GM06990 (cell line): ENCODE measurements around the gene GSDME.

Experiments
- DNase-seq: peaks from one replicate; pipeline ENCODE4 v3.0.0-alpha.2; 2011; ENCODE audit not compliant: insufficient read length; ENCODE audit errors: extremely low read depth
- H3K27me3 ChIP-seq: replicated peaks from 2 replicates; pipeline ENCODE4 v1.6.0; 2011; ENCODE audit warnings: low read length; ENCODE audit not compliant: control insufficient read depth, insufficient read depth
- H3K36me3 ChIP-seq: 2 replicates; pipeline ENCODE4 v1.5.1; 2011; ENCODE audit warnings: low read length; ENCODE audit not compliant: control insufficient read depth, insufficient read depth
- H3K4me3 ChIP-seq: replicated peaks from 2 replicates; pipeline ENCODE4 v1.5.1; 2011; ENCODE audit warnings: low read depth, mild to moderate bottlenecking, control low read depth, low read length
- CTCF ChIP-seq: IDR thresholded peaks from 2 replicates; pipeline ENCODE4 v1.5.1; 2011; ENCODE audit warnings: low read length, control low read depth, mild to moderate bottlenecking, inconsistent platforms; ENCODE audit not compliant: insufficient read depth, poor library complexity, severe bottlenecking

The GSDME gene

GRCh38 chr7:24762771-24763170 is 5.5 kb upstream of the GSDME start:
- H3K27me3 ChIP-seq: no peaks in the 10 kb centered on the region
- H3K36me3 ChIP-seq: no peaks in the 10 kb centered on the region
- no peak overlapping the region for H3K4me3 ChIP-seq
- no peak for DNase-seq
- no peak for TF ChIP-seq CTCF

GRCh38 chr7:24760968-24761367 is 3.7 kb upstream of the GSDME start:
- TF ChIP-seq CTCF: no peak
- Histone ChIP-seq H3K27me3 (no peaks in the 10 kb centered on the region), H3K36me3 (no peaks in the 10 kb centered on the region), H3K4me3 (no peak overlapping the region)
- no peak for DNase-seq

- Histone ChIP-seq H3K27me3 (no peaks in the 10 kb centered on the region), H3K4me3 (peak overlapping the region; percentile 93), H3K36me3 (no peaks in the 10 kb centered on the region; the same call in 1 of the 2 replicates)
- DNase-seq: peak; percentile 70
- no peak for TF ChIP-seq CTCF
Observed at GRCh38 chr7:24756545-24757352, 515 bp downstream of the GSDME start.

- no peaks in the 10 kb centered on the region; the same call in 1 of the 2 replicates for H3K36me3 ChIP-seq
- no peaks in the 10 kb centered on the region for H3K27me3 ChIP-seq
- peak overlapping the region; percentile 93 for H3K4me3 ChIP-seq
- DNase-seq: peak; percentile 78
- TF ChIP-seq CTCF: no peak
Observed at GRCh38 chr7:24755541-24756407, 1.5 kb downstream of the GSDME start.

GRCh38 chr7:24754906-24755506 is 2.3 kb downstream of the GSDME start:
- TF ChIP-seq CTCF: no peak
- H3K27me3 ChIP-seq: no peaks in the 10 kb centered on the region

More at GRCh38 chr7:24754906-24755506, 2.3 kb downstream of the GSDME start:
- Histone ChIP-seq H3K4me3 (peak overlapping the region; percentile 36; the same call in 1 of the 2 replicates), H3K36me3 (no peaks in the 10 kb centered on the region; the same call in 1 of the 2 replicates)
- DNase-seq: no peak
